ENCODE data around the gene TLNRD1.
A peak's percentile ranks its signal among the peaks of the same experiment; 100 is the strongest.

TLNRD1 gene

GRCh38 chr15:80997692-80998091 is 3.0 kb upstream of the TLNRD1 start:
- no peak overlapping the region for H3K4me3 ChIP-seq (ENCODE audit: low read length)
- H2AFZ ChIP-seq (ENCODE audit: low read depth, low read length), result no peak overlapping the region
- no peak overlapping the region for H3K4me2 ChIP-seq (ENCODE audit: low read length)
- peaks cover 18% of the 10 kb centered on the region for H3K4me1 ChIP-seq (ENCODE audit: low read length)
- TF ChIP-seq, protein P1, sequence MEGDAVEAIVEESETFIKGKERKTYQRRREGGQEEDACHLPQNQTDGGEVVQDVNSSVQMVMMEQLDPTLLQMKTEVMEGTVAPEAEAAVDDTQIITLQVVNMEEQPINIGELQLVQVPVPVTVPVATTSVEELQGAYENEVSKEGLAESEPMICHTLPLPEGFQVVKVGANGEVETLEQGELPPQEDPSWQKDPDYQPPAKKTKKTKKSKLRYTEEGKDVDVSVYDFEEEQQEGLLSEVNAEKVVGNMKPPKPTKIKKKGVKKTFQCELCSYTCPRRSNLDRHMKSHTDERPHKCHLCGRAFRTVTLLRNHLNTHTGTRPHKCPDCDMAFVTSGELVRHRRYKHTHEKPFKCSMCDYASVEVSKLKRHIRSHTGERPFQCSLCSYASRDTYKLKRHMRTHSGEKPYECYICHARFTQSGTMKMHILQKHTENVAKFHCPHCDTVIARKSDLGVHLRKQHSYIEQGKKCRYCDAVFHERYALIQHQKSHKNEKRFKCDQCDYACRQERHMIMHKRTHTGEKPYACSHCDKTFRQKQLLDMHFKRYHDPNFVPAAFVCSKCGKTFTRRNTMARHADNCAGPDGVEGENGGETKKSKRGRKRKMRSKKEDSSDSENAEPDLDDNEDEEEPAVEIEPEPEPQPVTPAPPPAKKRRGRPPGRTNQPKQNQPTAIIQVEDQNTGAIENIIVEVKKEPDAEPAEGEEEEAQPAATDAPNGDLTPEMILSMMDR (IDR thresholded peaks at IDR 0.05; ENCODE audit: low read depth, low read length), result no peak
- TF ChIP-seq EZH2phosphoT487 (IDR thresholded peaks at IDR 0.05; ENCODE audit: low read depth), result no peak
- no peak overlapping the region for H3K9ac ChIP-seq (ENCODE audit: low read length)
- peaks cover 21% of the 10 kb centered on the region for H3K79me2 ChIP-seq (ENCODE audit: low read length)
- no peaks in the 10 kb centered on the region for H3K9me3 ChIP-seq (ENCODE audit: insufficient read depth, low read length)
- no peaks in the 10 kb centered on the region for H3K27me3 ChIP-seq (ENCODE audit: low read depth, low read length)
- no peak overlapping the region for H3K27ac ChIP-seq (ENCODE audit: low read length)
- 0 out of 2 replicates have a peak, but pooled peaks cover under 1% of the 10 kb centered on the region for H4K20me1 ChIP-seq (ENCODE audit: insufficient read depth, low read length)
- H3K36me3 ChIP-seq (replicated peaks; ENCODE audit: low read depth, low read length), result peaks cover 6% of the 10 kb centered on the region

DNA sequence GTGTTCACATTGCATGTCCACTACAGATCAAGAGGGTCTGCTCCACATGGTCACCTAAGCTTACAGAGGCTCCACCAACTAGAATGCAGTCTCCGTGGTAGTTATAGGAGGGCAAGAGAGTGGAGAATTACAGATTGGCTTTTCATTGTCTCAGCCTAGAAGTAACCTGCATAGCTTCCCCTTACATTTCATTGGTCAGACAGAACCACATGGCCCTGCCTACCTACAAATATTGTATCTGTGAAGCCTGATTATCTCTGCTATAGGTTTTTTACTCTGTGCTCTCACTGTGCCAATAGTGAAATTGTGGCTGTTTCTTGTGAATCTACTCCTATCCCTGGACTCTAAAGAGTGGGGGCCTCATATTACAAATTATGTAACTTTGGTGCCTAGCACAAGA is 2.5 kb upstream of the TLNRD1 start:
- Histone ChIP-seq H2AFZ (ENCODE audit: low read depth, low read length) (no peak overlapping the region), H4K20me1 (ENCODE audit: insufficient read depth, low read length) (peaks cover 6% of the 10 kb centered on the region), H3K79me2 (ENCODE audit: low read length) (peaks cover 27% of the 10 kb centered on the region), H3K9ac (ENCODE audit: low read length) (no peak overlapping the region), H3K4me2 (ENCODE audit: low read length) (no peak overlapping the region), H3K9me3 (ENCODE audit: insufficient read depth, low read length) (no peaks in the 10 kb centered on the region), H3K4me1 (ENCODE audit: low read length) (peaks cover 19% of the 10 kb centered on the region), H3K36me3 (replicated peaks; ENCODE audit: low read depth, low read length) (peaks cover 12% of the 10 kb centered on the region), H3K27me3 (ENCODE audit: low read depth, low read length) (no peaks in the 10 kb centered on the region), H3K27ac (ENCODE audit: low read length) (no peak overlapping the region), H3K4me3 (ENCODE audit: low read length) (no peak overlapping the region)
- no peak for TF ChIP-seq EZH2phosphoT487 (IDR thresholded peaks at IDR 0.05; ENCODE audit: low read depth)

DNA sequence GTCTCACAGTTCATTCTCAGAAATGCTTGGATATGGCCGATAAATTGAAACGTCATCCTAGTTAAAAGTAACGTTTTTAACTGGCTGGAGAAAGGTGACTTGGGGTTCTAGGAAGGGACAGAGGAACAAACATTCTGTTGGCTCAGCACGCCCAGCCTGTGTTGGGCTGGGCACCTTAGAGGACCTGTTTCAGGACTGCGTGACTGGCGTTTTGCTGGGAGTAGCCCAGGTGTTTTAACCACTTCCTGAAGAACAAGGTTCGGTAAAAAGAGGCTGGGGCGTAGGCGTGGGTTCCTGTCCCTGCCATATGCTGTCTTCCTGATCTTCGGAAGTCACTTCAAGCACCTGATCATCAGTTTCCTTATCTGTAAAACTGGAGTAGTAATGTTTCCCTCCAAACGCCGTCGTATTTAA is 1.1 kb upstream of the TLNRD1 start:
- Histone ChIP-seq H4K20me1 (ENCODE audit: insufficient read depth, low read length) (peaks cover 16% of the 10 kb centered on the region), H2AFZ (ENCODE audit: low read depth, low read length) (no peak overlapping the region)

DNA sequence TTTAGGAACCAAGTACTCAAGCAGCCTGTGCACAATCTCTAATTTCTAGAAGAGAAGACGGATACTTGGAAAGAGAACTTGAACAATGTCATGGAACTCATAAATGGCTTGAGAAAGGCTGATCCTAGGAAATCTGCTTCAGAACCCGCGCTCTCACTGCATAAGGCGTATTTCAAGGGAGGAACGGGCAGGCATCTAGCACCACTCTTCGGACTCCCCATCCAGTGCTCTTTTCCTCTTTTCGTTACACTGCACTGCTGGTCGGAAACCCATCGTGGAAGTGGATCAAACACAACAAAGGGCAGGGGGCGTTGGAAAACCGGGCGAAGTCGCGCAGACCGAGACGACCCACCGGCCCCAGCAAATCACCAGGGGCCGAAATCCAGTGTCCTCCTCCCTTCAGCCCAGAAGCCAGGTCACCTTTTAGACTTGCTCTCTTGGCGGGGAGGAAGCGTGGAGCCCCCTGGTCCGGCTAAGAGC is 539 bp upstream of the TLNRD1 start:
- H3K9ac ChIP-seq (ENCODE audit: low read length), result peak overlapping the region; percentile 98
- peak overlapping the region; percentile 55 for H2AFZ ChIP-seq (ENCODE audit: low read depth, low read length)
- peaks cover 46% of the 10 kb centered on the region for H3K79me2 ChIP-seq (ENCODE audit: low read length)
- peaks cover 29% of the 10 kb centered on the region for H3K36me3 ChIP-seq (replicated peaks; ENCODE audit: low read depth, low read length)
- TF ChIP-seq, protein P1 (IDR thresholded peaks at IDR 0.05; ENCODE audit: low read depth, low read length), result no peak
- no peak for TF ChIP-seq EZH2phosphoT487 (IDR thresholded peaks at IDR 0.05; ENCODE audit: low read depth)
- peak overlapping the region; percentile 95 for H3K4me2 ChIP-seq (ENCODE audit: low read length)
- peaks cover 21% of the 10 kb centered on the region for H4K20me1 ChIP-seq (ENCODE audit: insufficient read depth, low read length)
- H3K4me3 ChIP-seq (ENCODE audit: low read length), result peak overlapping the region; percentile 95
- H3K9me3 ChIP-seq (ENCODE audit: insufficient read depth, low read length), result no peaks in the 10 kb centered on the region
- peaks cover 28% of the 10 kb centered on the region for H3K4me1 ChIP-seq (ENCODE audit: low read length)
- H3K27me3 ChIP-seq (ENCODE audit: low read depth, low read length), result no peaks in the 10 kb centered on the region
- H3K27ac ChIP-seq (ENCODE audit: low read length), result peak overlapping the region; percentile 83

More for the DNA sequence above, 1.1 kb upstream of the TLNRD1 start:
- H3K9ac ChIP-seq (ENCODE audit: low read length), result peak overlapping the region; percentile 98
- TF ChIP-seq, protein P1 (IDR thresholded peaks at IDR 0.05; ENCODE audit: low read depth, low read length), result no peak
- no peak for TF ChIP-seq EZH2phosphoT487 (IDR thresholded peaks at IDR 0.05; ENCODE audit: low read depth)
- peak overlapping the region; percentile 95 for H3K4me2 ChIP-seq (ENCODE audit: low read length)
- H3K79me2 ChIP-seq (ENCODE audit: low read length), result peaks cover 40% of the 10 kb centered on the region
- peak overlapping the region; percentile 83; the same call in 1 of the 2 replicates for H3K27ac ChIP-seq (ENCODE audit: low read length)
- peaks cover 28% of the 10 kb centered on the region for H3K4me1 ChIP-seq (ENCODE audit: low read length)
- H3K4me3 ChIP-seq (ENCODE audit: low read length), result peak overlapping the region; percentile 95
- peaks cover 26% of the 10 kb centered on the region for H3K36me3 ChIP-seq (replicated peaks; ENCODE audit: low read depth, low read length)
- H3K9me3 ChIP-seq (ENCODE audit: insufficient read depth, low read length), result no peaks in the 10 kb centered on the region
- no peaks in the 10 kb centered on the region for H3K27me3 ChIP-seq (ENCODE audit: low read depth, low read length)

All from OCI-LY3 (cell line).